Activated naive CD4-positive, alpha-beta T cell treated with anti-CD3 and anti-CD28 coated beads, Interleukin-2, amount 50 U/mL, for 72 hours (primary cell): ENCODE data around the gene ZMIZ1. TPM values are rescaled to one million over a fixed set of nuclear protein-coding genes. Genes with fewer than 3 reads are reported as not detected.

ENCODE experiments used
- ATAC-seq, 2 donors: fragments of 150-1000 bp; cut with Tn5 transposase; 2 replicates each; pipeline ENCODE4 v1.10.0; 2021; ENCODE audit warnings: mild to moderate bottlenecking in 2 of 2, moderate library complexity in 2 of 2
- DNase-seq, 2 donors: peaks; one replicate each; pipeline ENCODE4 v3.0.0; 2021 to 2022; ENCODE audit warnings: low spot score in 2 of 2
- H3K27ac Mint-ChIP-seq, 2 donors: one replicate each; pipeline ENCODE4 v1.8.0; 2022; ENCODE audit warnings: mild to moderate bottlenecking in 2 of 2, mixed read lengths in 2 of 2
- H3K36me3 Mint-ChIP-seq, 2 donors: one replicate each; pipeline ENCODE4 v1.8.0; 2022; ENCODE audit warnings: mixed read lengths in 2 of 2
- H3K9me3 Mint-ChIP-seq, 2 donors: one replicate each; pipeline ENCODE4 v1.8.0; 2022; ENCODE audit warnings: mixed read lengths in 2 of 2
- total RNA-seq, 2 donors: library from RNA; stranded (reverse); gene quantifications; one replicate each; pipeline ENCODE4 v1.2.3, GENCODE V29; 2022

Gene ZMIZ1
- total RNA-seq, 2 donors from 2014 or later = 16.1 to 42.7 TPM

DNA sequence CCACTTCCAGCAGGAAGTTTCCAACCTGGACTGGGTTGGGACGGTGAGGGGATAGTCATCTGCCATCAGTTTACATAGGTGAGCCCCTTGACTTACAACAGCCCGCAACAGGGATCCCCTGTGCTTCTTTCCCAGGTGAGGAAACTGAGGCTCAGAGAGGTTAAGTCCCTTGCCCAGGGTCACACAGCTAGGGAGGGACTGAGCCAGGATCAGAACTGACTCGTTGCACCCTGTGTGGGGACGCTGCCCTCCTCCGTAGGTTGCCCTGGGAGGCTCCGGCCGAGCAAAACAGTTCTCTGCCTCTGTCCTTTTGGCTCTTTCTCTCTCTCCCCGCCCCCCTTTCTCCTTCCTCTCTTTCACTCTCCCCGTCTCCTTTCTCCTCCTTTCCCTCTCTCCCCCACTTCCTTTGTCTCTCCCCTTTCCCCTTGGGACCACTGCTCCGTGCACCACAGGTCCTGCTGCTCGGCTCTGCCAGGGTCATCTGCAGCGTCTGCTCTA is 161.1 kb downstream of the ZMIZ1 start:
- ATAC-seq (no peak), DNase-seq (no peak)
- H3K27ac Mint-ChIP-seq = no peak overlapping the region

DNA sequence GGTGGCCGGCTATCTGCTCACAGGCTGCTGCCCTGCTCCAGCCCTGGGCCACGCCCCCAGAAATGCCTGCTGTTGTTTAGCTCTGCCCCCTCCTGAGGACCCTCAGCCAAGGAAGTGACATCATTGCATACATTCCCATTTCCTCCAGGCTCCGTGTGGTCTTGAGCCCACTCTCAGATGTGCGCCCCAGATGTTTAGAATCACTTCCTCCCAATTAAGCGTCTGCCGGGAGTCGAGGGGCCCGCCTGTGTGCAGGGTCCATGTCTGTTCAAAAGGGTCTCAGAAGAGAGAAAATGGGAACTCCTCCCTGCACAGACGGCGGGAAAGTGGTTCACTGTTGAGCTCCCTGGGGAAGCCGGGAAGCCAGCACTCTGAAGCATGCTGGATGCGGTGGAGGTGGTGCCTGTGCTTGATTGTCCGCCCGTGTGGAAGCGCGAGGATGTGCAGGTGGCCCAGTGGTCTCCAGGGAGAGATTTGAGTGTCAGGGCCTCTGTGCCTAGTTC is 161.6 kb downstream of the ZMIZ1 start:
- DNase-seq (no peak), ATAC-seq (no peak)
- no peaks in the 10 kb centered on the region for H3K9me3 Mint-ChIP-seq
- peak overlapping the region in 1 of 2 donors; percentile 12 for H3K27ac Mint-ChIP-seq
- H3K36me3 Mint-ChIP-seq = no peaks in the 10 kb centered on the region

More for the DNA sequence above, 161.1 kb downstream of the ZMIZ1 start:
- Mint-ChIP-seq H3K36me3 (no peaks in the 10 kb centered on the region), H3K9me3 (no peaks in the 10 kb centered on the region)

DNA sequence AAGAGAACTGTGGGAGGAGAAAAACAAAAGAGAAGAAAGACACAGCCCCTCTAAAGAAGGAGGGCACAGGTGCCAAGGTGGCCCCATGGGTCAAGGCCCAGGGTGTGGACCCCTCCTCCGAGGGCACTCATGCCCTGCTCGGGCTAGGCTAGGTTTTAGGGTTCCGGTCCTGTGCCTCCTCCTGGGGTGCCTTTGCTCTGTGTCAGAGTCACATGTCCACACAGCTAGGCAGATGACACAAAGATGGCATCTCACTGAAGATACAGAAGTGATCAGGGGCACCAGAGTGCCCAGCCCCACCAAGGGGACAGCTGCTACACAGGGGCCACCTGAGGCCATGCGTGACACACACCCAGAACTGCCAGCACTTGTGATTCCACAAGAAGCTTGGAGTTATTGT is 162.1 kb downstream of the ZMIZ1 start:
- peak overlapping the region in 1 of 2 donors; percentile 12 for H3K27ac Mint-ChIP-seq
- ATAC-seq (no peak), DNase-seq (no peak)
- no peaks in the 10 kb centered on the region for H3K36me3 Mint-ChIP-seq
- no peaks in the 10 kb centered on the region for H3K9me3 Mint-ChIP-seq

DNA sequence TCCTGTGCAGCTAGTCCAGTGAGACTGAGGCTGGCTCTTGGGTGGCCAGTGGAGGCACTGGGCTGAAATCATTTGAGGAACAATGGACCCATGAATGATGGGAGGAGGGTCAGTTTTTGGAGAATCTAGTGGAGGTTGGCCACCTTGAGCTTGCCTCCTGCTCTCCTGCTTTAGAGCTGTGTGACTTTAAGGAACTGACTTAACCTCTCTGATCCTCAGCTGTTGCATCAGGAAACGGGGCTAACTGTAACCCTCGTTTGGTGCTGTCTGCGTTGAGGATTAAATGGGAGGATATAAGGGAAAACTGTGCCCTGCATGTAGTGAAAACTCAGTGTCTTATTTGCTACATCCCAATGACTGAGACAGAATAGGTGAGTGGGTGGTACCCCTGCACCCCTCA is 163.1 kb downstream of the ZMIZ1 start:
- Mint-ChIP-seq H3K36me3 (no peaks in the 10 kb centered on the region), H3K27ac (no peak overlapping the region), H3K9me3 (no peaks in the 10 kb centered on the region)
- no peak for DNase-seq
- no peak for ATAC-seq

- Mint-ChIP-seq H3K36me3 (no peaks in the 10 kb centered on the region), H3K27ac (no peak overlapping the region), H3K9me3 (no peaks in the 10 kb centered on the region)
- ATAC-seq = no peak
- DNase-seq = no peak
Observed at GRCh38 chr10:79232864-79233263, 164.1 kb downstream of the ZMIZ1 start.

GRCh38 chr10:79234391-79235315 is 165.9 kb downstream of the ZMIZ1 start:
- Mint-ChIP-seq H3K27ac (peak overlapping the region in 1 of 2 donors; percentile 4), H3K36me3 (no peaks in the 10 kb centered on the region), H3K9me3 (no peaks in the 10 kb centered on the region)
- ATAC-seq (no peak), DNase-seq (no peak)

DNA sequence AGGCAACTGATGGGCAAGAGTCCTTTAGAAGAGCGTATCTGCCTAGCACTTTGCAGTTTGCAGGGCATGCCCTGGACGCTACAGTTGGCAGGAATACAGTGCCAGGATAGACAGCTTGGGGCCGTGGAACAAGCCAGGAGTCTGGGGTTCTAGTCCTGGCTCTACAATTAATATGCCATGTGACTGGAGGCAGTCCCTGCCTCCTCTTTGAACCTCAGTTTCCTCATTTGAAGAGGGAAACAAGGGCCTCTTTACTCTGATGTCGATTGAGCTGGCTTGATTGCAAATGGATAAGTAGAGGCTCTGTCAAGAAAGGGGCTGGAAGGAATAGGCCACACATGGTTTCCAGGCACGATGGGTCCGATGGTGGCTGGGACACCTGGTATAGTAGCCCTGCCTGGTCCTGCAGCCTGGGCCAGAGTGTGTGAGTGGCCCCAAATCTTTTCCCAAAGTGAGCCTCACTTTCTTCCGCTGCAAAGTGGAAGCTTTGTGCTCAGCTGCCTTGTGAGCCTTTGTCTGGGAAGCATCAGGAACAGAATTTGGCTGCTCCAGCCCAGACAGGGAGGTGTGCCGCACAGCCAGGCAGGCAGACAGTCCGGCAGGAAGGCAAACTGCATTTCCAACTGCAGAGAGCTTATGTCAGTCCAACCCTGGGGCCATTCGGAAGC is 167.1 kb downstream of the ZMIZ1 start:
- H3K36me3 Mint-ChIP-seq = no peaks in the 10 kb centered on the region
- no peak overlapping the region for H3K27ac Mint-ChIP-seq
- DNase-seq (no peak), ATAC-seq (no peak)
- H3K9me3 Mint-ChIP-seq = no peaks in the 10 kb centered on the region

DNA sequence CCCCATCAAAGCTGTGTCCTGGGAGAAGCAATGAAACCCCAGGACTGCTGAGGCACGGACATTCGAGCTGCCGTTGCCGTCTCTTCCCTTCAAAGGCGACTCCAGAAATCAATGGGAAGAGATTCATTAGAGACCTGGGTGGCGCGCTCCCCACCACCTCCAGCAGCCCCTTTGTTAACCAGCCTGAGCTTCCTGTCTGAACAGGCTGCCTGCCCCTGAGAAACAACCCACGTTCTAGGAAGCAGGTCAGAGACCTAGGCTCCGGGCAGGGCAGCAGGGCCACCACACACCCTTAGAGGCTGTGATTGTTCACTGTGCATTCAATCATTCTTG is 167.6 kb downstream of the ZMIZ1 start:
- Mint-ChIP-seq H3K27ac (no peak overlapping the region), H3K9me3 (no peaks in the 10 kb centered on the region), H3K36me3 (no peaks in the 10 kb centered on the region)
- DNase-seq (no peak), ATAC-seq (no peak)

GRCh38 chr10:79237454-79238157 is 168.8 kb downstream of the ZMIZ1 start:
- H3K36me3 Mint-ChIP-seq = no peaks in the 10 kb centered on the region
- no peak overlapping the region for H3K27ac Mint-ChIP-seq
- no peaks in the 10 kb centered on the region for H3K9me3 Mint-ChIP-seq
- ATAC-seq = no peak
- no peak for DNase-seq

DNA sequence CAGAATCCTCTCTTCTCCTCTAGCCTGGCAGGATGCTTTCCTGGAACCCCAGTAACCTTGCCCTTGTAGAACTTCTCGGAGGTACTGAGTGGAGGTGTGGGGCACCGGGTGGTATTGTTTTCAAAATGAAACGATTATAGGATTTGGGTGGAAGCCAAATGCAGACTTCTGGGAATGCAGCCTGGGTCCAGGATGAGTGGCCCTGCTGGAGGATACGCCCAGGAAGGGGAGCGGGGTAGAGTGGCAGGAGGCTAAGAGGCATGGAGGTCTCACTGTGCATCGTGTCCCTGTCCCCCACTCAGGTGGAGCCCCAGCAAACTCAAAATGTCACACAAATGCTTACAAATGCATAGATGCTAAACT is 169.4 kb downstream of the ZMIZ1 start:
- Mint-ChIP-seq H3K9me3 (no peaks in the 10 kb centered on the region), H3K36me3 (no peaks in the 10 kb centered on the region), H3K27ac (no peak overlapping the region)
- DNase-seq (no peak), ATAC-seq (no peak)

- H3K36me3 Mint-ChIP-seq = no peaks in the 10 kb centered on the region
- H3K9me3 Mint-ChIP-seq = no peaks in the 10 kb centered on the region
- ATAC-seq = no peak
- H3K27ac Mint-ChIP-seq = no peak overlapping the region
- no peak for DNase-seq
Observed at GRCh38 chr10:79238606-79239005, 169.8 kb downstream of the ZMIZ1 start.

- DNase-seq = no peak
- ATAC-seq = no peak
- peaks cover 0 to 6% of the 10 kb centered on the region in 2 donors for H3K36me3 Mint-ChIP-seq
- no peaks in the 10 kb centered on the region for H3K9me3 Mint-ChIP-seq
- H3K27ac Mint-ChIP-seq = no peak overlapping the region
Observed at GRCh38 chr10:79239275-79239779, 170.6 kb downstream of the ZMIZ1 start.

- no peak overlapping the region for H3K27ac Mint-ChIP-seq
- H3K36me3 Mint-ChIP-seq = peaks cover 0 to 12% of the 10 kb centered on the region in 2 donors
- ATAC-seq (no peak), DNase-seq (no peak)
- H3K9me3 Mint-ChIP-seq = no peaks in the 10 kb centered on the region
Observed at GRCh38 chr10:79239924-79240581, 171.3 kb downstream of the ZMIZ1 start.

DNA sequence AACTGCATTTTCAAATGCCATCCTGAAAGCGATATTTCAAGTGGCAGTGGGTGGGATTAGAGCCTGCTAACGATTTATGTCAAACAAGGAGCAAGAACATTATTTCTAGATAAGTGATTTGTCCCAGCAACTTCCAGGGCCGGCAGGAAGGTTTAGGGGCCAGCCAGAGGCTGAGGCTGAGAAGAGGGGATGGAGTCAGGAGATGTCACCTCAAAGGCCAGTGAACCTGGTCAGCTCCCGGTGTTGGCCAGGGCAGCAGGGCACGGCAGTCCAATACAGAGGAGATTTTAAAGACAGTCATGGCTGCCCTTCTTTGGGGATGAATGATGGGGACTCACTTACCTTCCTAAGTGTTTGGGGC is 172.8 kb downstream of the ZMIZ1 start:
- ATAC-seq (peak in 1 of 2 donors; percentile 0), DNase-seq (no peak)
- Mint-ChIP-seq H3K9me3 (no peaks in the 10 kb centered on the region), H3K27ac (peak overlapping the region in 1 of 2 donors; percentile 9), H3K36me3 (peaks cover 0 to 16% of the 10 kb centered on the region in 2 donors)

- ATAC-seq = peak; percentile 57 to 73
- H3K9me3 Mint-ChIP-seq = no peaks in the 10 kb centered on the region
Observed at GRCh38 chr10:79241990-79242619, 173.3 kb downstream of the ZMIZ1 start.

GRCh38 chr10:79242620-79243152 is 173.9 kb downstream of the ZMIZ1 start:
- Mint-ChIP-seq H3K27ac (peak overlapping the region in 1 of 2 donors; percentile 9), H3K36me3 (peaks cover 0 to 16% of the 10 kb centered on the region in 2 donors), H3K9me3 (no peaks in the 10 kb centered on the region)
- peak in 1 of 2 donors; percentile 69 for DNase-seq
- peak; percentile 46 to 68 for ATAC-seq

More at GRCh38 chr10:79241990-79242619, 173.3 kb downstream of the ZMIZ1 start:
- Mint-ChIP-seq H3K36me3 (peaks cover 0 to 16% of the 10 kb centered on the region in 2 donors), H3K27ac (peak overlapping the region in 1 of 2 donors; percentile 9)
- DNase-seq = peak; percentile 62 to 79
